WTC11 (cell line): ENCODE measurements around the gene TRIM7. TPM values are rescaled to one million over a fixed set of nuclear protein-coding genes. Genes with fewer than 3 reads are reported as not detected.
"Not testable (repeated sequence)": the region's sequence is repeated elsewhere in the genome, so short reads cannot be mapped to it uniquely, and the experiment has no call there.

Experiments used
- ATAC-seq: fragments of 200-7000 bp; cut with Tn5 transposase; 2 replicates; pipeline ENCODE4 v1.10.0; 2021; ENCODE audit warnings: mild to moderate bottlenecking, moderate library complexity
- CTCF ChIA-PET: fragments of 300-600 bp; sonication (Branson Sonifier 250); formaldehyde crosslinking; loops from one replicate; lab custom pipeline; 2021; ENCODE audit warnings: antibody characterized with exemption; lab: Charles Lee
- POLR2A ChIA-PET: fragments of 350-600 bp; sonication (Branson Sonifier 250); formaldehyde crosslinking; loops from one replicate; lab custom pipeline; 2021; ENCODE audit warnings: antibody characterized with exemption; lab: Charles Lee
- DNase-seq: peaks from one replicate; pipeline ENCODE4 v3.0.0; 2021; ENCODE audit warnings: low spot score
- H3K27ac Mint-ChIP-seq: 2 replicates; pipeline ENCODE4 v1.8.0; 2021; ENCODE audit warnings: mixed read lengths
- H3K27me3 Mint-ChIP-seq: 2 replicates; pipeline ENCODE4 v1.8.0; 2021; ENCODE audit warnings: low read depth, mild to moderate bottlenecking, moderate library complexity, mixed read lengths
- H3K36me3 Mint-ChIP-seq: 2 replicates; pipeline ENCODE4 v1.8.0; 2021; ENCODE audit warnings: mixed read lengths
- H3K4me1 Mint-ChIP-seq: 2 replicates; pipeline ENCODE4 v1.8.0; 2022; ENCODE audit warnings: mixed read lengths
- H3K4me3 Mint-ChIP-seq: 2 replicates; pipeline ENCODE4 v1.8.0; 2021; ENCODE audit warnings: mild to moderate bottlenecking, moderate library complexity, mixed read lengths
- H3K9me3 Mint-ChIP-seq: 2 replicates; pipeline ENCODE4 v1.8.0; 2021; ENCODE audit warnings: mixed read lengths
- ATF1 ChIP-seq: sonication (generic); formaldehyde crosslinking; IDR thresholded peaks from 2 replicates; pipeline ENCODE4 v1.8.1; 2023; ENCODE audit warnings: mild to moderate bottlenecking, moderate library complexity, missing genetic modification reagents
- CDX4 ChIP-seq: fragments of 250-450 bp; sonication (Bioruptor Pico); IDR thresholded peaks from 2 replicates; pipeline ENCODE4 v1.9.0; 2021; ENCODE audit warnings: moderate library complexity, mild to moderate bottlenecking, inconsistent platforms, borderline replicate concordance
- EMX1 ChIP-seq: fragments of 250-450 bp; sonication (Bioruptor Pico); IDR thresholded peaks from 2 replicates; pipeline ENCODE4 v1.8.0; 2021; ENCODE audit warnings: mild to moderate bottlenecking
- NR1H2 ChIP-seq: sonication (generic); formaldehyde crosslinking; IDR thresholded peaks from 2 replicates; pipeline ENCODE4 v1.9.0; 2021; ENCODE audit warnings: mild to moderate bottlenecking, moderate library complexity, missing genetic modification reagents
- TEAD4 ChIP-seq: sonication (generic); formaldehyde crosslinking; IDR thresholded peaks from 2 replicates; pipeline ENCODE4 v1.8.0; 2022; ENCODE audit warnings: mild to moderate bottlenecking, missing genetic modification reagents
- ZNF263 ChIP-seq: sonication (generic); formaldehyde crosslinking; IDR thresholded peaks from 2 replicates; pipeline ENCODE4 v1.8.1; 2022; ENCODE audit warnings: low read depth, mild to moderate bottlenecking, moderate library complexity, missing genetic modification reagents
- total RNA-seq: library from RNA; stranded (reverse); gene quantifications from 3 replicates; pipeline ENCODE4 v1.2.3, GENCODE V29; 2021
- TF ChIP-seq, protein P1 (sequence below): sonication (generic); formaldehyde crosslinking; IDR thresholded peaks from 2 replicates; pipeline ENCODE4 v1.8.0; 2022; ENCODE audit warnings: mild to moderate bottlenecking, missing genetic modification reagents
- TF ChIP-seq, protein P2 (sequence below): sonication (generic); formaldehyde crosslinking; IDR thresholded peaks from 2 replicates; pipeline ENCODE4 v1.8.1; 2022; ENCODE audit warnings: mild to moderate bottlenecking, moderate library complexity, missing genetic modification reagents
- TF ChIP-seq, protein P3 (sequence below): fragments of 250-450 bp; sonication (Bioruptor Pico); conservative IDR thresholded peaks from 2 replicates; pipeline ENCODE4 v1.9.0; 2021; ENCODE audit warnings: mild to moderate bottlenecking
- TF ChIP-seq, protein P4 (sequence below): sonication (generic); formaldehyde crosslinking; IDR thresholded peaks from 2 replicates; pipeline ENCODE4 v1.8.0; 2022; ENCODE audit warnings: mild to moderate bottlenecking, missing genetic modification reagents
- TF ChIP-seq, protein P5 (sequence below): fragments of 250-450 bp; sonication (Bioruptor Pico); IDR thresholded peaks from 2 replicates; pipeline ENCODE4 v1.8.0; 2021; ENCODE audit warnings: mild to moderate bottlenecking

Gene TRIM7
- total RNA-seq, 1 experiment from 2014 or later, result 1.4 TPM

- no peak overlapping the region for H3K4me3 Mint-ChIP-seq
- no peaks in the 10 kb centered on the region for H3K9me3 Mint-ChIP-seq
- peaks cover 19% of the 10 kb centered on the region for H3K27me3 Mint-ChIP-seq
- ChIA-PET POLR2A (no interaction called here), CTCF (interaction anchor here (0.6 to 1.1 kb wide), 2 partner anchors 17 to 352 kb away, joined by 3 read pairs; no protein-coding TSS in a partner anchor)
- no peak for TF ChIP-seq TEAD4 (CRISPR knock-in tag)
- DNase-seq (no peak), ATAC-seq (no peak)
- 0 out of 2 replicates have a peak, but pooled peaks cover 3% of the 10 kb centered on the region for H3K36me3 Mint-ChIP-seq
- H3K4me1 Mint-ChIP-seq, result peaks cover 16% of the 10 kb centered on the region
- no peak overlapping the region for H3K27ac Mint-ChIP-seq
Measured at GRCh38 chr5:181212080-181212479, 7.1 kb upstream of the TRIM7 start.

DNA sequence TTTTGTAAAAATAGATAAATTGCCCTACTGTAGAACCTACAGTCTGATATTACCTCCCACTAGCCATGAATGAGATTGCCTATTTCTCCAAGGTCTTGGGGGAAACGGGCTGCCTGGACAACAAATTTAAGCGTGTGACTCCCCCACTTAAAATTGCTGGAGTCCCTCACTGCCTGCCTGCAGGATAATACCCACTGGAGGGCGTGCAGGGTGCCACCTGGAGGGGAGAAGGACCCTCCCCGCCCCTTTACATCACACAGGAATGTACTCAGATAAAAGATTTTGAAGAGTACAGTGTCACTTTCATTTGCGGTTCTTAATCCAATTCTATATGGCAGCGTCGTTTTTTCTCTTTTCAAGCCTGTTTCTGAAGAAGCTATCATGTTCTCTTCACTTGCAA lies 6.2 kb upstream of the TRIM7 start:
- no peak overlapping the region for H3K4me3 Mint-ChIP-seq
- H3K27me3 Mint-ChIP-seq, result peaks cover 21% of the 10 kb centered on the region
- peaks cover 6% of the 10 kb centered on the region; the same call in 1 of the 2 replicates for H3K36me3 Mint-ChIP-seq
- TF ChIP-seq ATF1 (CRISPR knock-in tag) (no peak), NR1H2 (CRISPR knock-in tag) (no peak)
- ChIA-PET POLR2A (no interaction called here), CTCF (no interaction called here)
- no peaks in the 10 kb centered on the region for H3K9me3 Mint-ChIP-seq
- H3K27ac Mint-ChIP-seq, result no peak overlapping the region
- DNase-seq (peak; percentile 26), ATAC-seq (no peak)
- H3K4me1 Mint-ChIP-seq, result peaks cover 15% of the 10 kb centered on the region

DNA sequence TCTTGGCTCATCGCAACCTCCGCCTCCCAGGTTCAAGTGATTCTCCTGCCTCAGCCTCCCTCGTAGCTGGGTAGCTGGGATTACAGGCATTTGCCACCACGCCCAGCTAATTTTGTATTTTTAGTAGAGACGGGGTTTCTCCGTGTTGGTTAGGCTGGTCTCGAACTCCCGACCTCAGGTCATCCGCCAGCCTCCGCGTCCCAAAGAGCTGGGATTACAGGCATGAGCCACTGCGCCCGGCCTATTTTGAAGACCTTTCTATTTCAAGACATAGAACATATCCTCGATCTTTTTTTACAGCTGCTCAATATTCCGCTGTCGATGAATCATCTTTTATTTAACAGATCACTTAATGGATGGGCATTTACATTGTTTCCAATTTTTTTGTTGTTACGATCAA lies 5.7 kb upstream of the TRIM7 start:
- ATAC-seq, H3K36me3 Mint-ChIP-seq, CTCF ChIA-PET, H3K9me3 Mint-ChIP-seq, H3K27ac Mint-ChIP-seq, POLR2A ChIA-PET, H3K4me3 Mint-ChIP-seq: not testable (repeated sequence)
- peak; percentile 30 for DNase-seq
- H3K27me3 Mint-ChIP-seq, result peaks cover 22% of the 10 kb centered on the region
- peaks cover 17% of the 10 kb centered on the region for H3K4me1 Mint-ChIP-seq

- POLR2A ChIA-PET, H3K9me3 Mint-ChIP-seq, H3K27ac Mint-ChIP-seq, DNase-seq, H3K4me3 Mint-ChIP-seq, H3K36me3 Mint-ChIP-seq, ATAC-seq: not testable (repeated sequence)
- H3K4me1 Mint-ChIP-seq, result peaks cover 18% of the 10 kb centered on the region
- CTCF ChIA-PET, result interaction anchor here (0.7 kb wide), 1 partner anchor 122 kb away, joined by 3 read pairs; no protein-coding TSS in a partner anchor
- H3K27me3 Mint-ChIP-seq, result peaks cover 27% of the 10 kb centered on the region
Measured at GRCh38 chr5:181210148-181210547, 5.2 kb upstream of the TRIM7 start.

GRCh38 chr5:181209006-181209405 lies 4.0 kb upstream of the TRIM7 start:
- CTCF ChIA-PET, POLR2A ChIA-PET, H3K36me3 Mint-ChIP-seq, DNase-seq, ATAC-seq, H3K27ac Mint-ChIP-seq, H3K9me3 Mint-ChIP-seq, H3K4me3 Mint-ChIP-seq: not testable (repeated sequence)
- H3K27me3 Mint-ChIP-seq, result peaks cover 36% of the 10 kb centered on the region
- H3K4me1 Mint-ChIP-seq, result peaks cover 18% of the 10 kb centered on the region

GRCh38 chr5:181207960-181208253 lies 2.9 kb upstream of the TRIM7 start:
- H3K4me3 Mint-ChIP-seq, result peak overlapping the region; percentile 94
- peaks cover 20% of the 10 kb centered on the region for H3K4me1 Mint-ChIP-seq
- no peaks in the 10 kb centered on the region for H3K9me3 Mint-ChIP-seq
- ATAC-seq (no peak), DNase-seq (no peak)
- peaks cover 43% of the 10 kb centered on the region for H3K27me3 Mint-ChIP-seq
- POLR2A ChIA-PET, result interaction anchor here (0.7 to 1.8 kb wide), 4 partner anchors 15 to 36 kb away, joined by 4 to 11 read pairs (median 6); partner anchors contain the start of genes RACK1 and TRIM41
- CTCF ChIA-PET, result interaction anchor here (0.7 to 4.6 kb wide), 6 partner anchors 12 to 70 kb away, joined by 3 to 42 read pairs (median 6); partner anchors contain the start of gene TRIM41
- H3K27ac Mint-ChIP-seq, result no peak overlapping the region
- H3K36me3 Mint-ChIP-seq, result peaks cover 6% of the 10 kb centered on the region; the same call in 1 of the 2 replicates
- 0 out of 2 replicates have a peak, but pooled peaks have one; percentile 58 for TF ChIP-seq CDX4 (CRISPR knock-in tag)
- no peak for TF ChIP-seq ZNF263 (CRISPR knock-in tag)
- TF ChIP-seq, protein P1, sequence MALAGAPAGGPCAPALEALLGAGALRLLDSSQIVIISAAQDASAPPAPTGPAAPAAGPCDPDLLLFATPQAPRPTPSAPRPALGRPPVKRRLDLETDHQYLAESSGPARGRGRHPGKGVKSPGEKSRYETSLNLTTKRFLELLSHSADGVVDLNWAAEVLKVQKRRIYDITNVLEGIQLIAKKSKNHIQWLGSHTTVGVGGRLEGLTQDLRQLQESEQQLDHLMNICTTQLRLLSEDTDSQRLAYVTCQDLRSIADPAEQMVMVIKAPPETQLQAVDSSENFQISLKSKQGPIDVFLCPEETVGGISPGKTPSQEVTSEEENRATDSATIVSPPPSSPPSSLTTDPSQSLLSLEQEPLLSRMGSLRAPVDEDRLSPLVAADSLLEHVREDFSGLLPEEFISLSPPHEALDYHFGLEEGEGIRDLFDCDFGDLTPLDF (CRISPR knock-in tag), result no peak
- TF ChIP-seq, protein P2, sequence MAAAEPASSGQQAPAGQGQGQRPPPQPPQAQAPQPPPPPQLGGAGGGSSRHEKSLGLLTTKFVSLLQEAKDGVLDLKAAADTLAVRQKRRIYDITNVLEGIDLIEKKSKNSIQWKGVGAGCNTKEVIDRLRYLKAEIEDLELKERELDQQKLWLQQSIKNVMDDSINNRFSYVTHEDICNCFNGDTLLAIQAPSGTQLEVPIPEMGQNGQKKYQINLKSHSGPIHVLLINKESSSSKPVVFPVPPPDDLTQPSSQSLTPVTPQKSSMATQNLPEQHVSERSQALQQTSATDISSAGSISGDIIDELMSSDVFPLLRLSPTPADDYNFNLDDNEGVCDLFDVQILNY (CRISPR knock-in tag), result no peak
- TF ChIP-seq, protein P3, sequence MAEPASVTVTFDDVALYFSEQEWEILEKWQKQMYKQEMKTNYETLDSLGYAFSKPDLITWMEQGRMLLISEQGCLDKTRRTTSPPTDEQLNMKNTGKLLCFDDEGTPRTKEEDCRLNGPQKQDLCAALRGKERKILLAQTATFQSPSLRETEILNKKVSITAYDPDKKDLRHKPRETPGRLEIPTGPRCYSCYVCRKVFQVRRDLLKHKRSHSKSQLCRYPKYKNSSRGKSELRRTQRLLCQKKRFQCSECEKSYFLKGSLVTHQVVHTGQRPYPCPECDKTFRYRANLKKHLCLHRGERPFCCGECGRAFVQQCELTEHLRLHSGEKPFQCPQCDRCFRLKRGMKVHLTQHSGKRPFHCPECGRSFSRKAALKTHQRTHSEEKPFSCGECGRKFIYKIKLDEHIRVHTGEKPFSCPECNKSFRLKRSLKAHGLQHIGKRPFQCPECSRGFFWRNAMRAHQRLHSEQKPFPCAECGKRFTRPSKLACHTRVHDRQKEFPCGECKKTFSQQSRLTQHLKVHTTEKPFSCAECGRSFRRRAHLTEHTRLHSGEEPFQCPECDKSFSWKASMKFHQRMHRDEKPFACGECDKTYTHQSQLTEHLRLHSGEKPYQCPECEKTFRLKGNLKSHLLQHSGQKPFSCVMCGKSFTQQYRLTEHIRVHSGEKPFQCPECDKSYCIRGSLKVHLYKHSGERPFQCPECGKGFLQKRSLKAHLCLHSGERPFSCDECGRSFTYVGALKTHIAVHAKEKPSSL (CRISPR knock-in tag), result peak; percentile 74; the same call in 1 of the 2 replicates
- 0 out of 2 replicates have a peak, but pooled peaks have one; percentile 69 for TF ChIP-seq EMX1 (CRISPR knock-in tag)
- TF ChIP-seq, protein P4, sequence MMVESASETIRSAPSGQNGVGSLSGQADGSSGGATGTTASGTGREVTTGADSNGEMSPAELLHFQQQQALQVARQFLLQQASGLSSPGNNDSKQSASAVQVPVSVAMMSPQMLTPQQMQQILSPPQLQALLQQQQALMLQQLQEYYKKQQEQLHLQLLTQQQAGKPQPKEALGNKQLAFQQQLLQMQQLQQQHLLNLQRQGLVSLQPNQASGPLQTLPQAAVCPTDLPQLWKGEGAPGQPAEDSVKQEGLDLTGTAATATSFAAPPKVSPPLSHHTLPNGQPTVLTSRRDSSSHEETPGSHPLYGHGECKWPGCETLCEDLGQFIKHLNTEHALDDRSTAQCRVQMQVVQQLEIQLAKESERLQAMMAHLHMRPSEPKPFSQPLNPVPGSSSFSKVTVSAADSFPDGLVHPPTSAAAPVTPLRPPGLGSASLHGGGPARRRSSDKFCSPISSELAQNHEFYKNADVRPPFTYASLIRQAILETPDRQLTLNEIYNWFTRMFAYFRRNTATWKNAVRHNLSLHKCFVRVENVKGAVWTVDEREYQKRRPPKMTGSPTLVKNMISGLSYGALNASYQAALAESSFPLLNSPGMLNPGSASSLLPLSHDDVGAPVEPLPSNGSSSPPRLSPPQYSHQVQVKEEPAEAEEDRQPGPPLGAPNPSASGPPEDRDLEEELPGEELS (CRISPR knock-in tag), result no peak
- TF ChIP-seq, protein P5, sequence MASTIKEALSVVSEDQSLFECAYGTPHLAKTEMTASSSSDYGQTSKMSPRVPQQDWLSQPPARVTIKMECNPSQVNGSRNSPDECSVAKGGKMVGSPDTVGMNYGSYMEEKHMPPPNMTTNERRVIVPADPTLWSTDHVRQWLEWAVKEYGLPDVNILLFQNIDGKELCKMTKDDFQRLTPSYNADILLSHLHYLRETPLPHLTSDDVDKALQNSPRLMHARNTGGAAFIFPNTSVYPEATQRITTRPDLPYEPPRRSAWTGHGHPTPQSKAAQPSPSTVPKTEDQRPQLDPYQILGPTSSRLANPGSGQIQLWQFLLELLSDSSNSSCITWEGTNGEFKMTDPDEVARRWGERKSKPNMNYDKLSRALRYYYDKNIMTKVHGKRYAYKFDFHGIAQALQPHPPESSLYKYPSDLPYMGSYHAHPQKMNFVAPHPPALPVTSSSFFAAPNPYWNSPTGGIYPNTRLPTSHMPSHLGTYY (CRISPR knock-in tag), result 0 out of 2 replicates have a peak, but pooled peaks have one; percentile 71
